Right lung (tissue), 5 donors: ENCODE results near the gene MYO7B. TPM values are rescaled to one million over a fixed set of nuclear protein-coding genes. Genes with fewer than 3 reads are reported as not detected.

Experiments used
- DNase-seq, 2 donors: peaks; one replicate each; pipeline ENCODE4 v3.0.0-alpha.2; 2013
- polyA plus RNA-seq, 5 donors: library from polyadenylated mRNA; unstranded; fragments of 120-200 nt; gene quantifications; one replicate each; pipeline versions ENCODE4 v1.2.1 to v1.2.3, GENCODE V29; 2013; ENCODE audit warnings: inconsistent platforms in 1 of 5, low replicate concordance in 1 of 5; ENCODE audit not compliant: insufficient read length in 5 of 5, insufficient read depth in 1 of 5

MYO7B gene
- polyA plus RNA-seq, 5 donors, result 0.51 to 1.2 (median 0.70) TPM

DNA sequence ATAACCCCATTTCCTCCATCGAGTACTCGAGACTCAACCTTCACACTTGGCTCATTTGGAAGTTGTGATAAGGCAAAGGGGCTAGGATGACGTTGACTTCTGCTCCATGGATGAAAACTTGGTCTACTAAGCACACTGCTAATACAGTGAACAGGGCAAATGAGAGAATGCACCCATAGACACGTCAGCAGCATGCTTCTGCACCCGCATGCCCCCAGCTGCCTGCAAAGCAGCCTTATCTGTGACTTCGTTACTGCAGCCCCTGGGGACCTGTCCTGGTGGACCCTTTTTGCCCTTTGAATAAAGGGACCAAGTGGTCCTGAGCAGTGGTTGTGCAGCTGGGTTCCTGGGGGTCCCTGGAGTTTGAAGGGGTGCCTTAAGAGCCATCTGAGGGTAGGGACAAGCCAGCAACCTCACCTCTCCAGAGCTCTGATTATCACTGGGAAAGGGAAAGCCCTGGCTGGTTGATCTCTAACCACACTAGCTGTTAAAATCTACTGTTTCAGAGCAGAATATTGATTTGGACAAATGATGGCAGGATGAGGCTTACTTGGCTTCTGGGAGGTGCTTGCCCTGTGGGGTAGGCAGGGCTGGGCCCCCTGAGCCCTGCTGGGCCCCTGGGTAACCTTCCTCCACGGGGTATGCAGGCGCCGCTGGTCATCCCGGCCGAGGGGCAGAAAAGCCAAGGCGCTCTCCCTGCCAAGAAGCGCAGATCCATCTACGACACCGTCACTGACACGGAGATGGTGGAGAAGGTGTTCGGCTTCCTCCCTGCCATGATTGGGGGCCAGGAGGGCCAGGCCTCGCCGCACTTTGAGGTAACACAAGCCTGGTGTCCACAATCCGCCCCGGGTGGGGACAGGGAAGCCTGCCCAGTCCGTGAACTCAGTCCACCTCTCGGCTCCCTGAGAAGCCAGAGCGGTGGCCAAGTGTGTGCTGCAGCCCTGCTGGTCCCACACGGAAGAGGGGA is 72.9 kb downstream of the MYO7B start:
- no peak for DNase-seq

DNA sequence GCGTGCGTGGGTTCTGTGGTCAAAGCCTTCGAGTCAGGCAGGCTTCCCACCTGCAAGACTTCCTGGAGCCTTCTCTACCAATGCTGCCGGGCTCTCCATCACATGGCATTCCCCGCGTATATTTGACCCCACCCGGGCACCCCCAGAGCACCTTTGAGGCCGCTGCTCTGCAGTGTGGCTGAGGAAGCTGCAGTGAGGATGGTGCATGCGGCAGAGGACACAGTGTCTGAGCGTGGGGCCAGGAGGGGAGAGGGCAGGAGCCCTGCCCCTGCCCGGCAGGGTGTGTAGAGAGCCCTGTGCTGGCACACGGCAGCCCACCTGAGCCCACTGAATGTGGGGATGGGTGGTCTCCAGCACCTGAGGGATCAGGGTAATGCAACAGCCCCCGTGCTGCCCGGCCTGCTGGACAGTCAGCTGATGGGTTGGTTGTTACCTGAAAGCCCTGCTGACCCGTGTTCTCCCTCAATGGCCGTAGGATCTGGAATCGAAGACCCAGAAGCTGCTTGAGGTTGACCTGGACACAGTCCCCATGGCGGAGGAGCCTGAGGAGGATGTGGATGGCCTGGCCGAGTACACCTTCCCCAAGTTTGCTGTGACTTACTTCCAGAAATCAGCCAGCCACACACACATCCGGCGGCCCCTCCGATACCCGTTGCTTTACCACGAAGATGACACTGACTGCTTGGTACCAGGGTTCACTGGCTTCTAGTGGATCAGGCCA is 73.7 kb downstream of the MYO7B start:
- no peak for DNase-seq

DNA sequence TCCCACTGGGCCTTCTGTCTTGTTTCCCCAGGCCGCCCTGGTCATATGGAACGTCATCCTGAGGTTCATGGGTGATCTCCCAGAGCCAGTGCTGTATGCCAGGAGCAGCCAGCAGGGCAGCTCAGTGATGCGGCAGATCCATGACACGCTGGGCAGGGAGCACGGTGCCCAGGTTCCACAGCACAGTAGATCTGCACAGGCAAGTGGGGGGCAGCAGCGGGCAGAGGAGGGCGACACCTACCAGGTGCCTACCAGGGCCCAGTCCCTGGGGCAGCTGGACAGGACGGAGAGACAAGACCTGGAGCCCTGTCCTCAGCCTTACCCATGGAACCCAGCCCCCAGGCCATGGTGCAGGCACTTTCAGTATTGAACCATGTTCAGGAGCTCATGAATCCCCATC is 74.3 kb downstream of the MYO7B start:
- no peak for DNase-seq

DNA sequence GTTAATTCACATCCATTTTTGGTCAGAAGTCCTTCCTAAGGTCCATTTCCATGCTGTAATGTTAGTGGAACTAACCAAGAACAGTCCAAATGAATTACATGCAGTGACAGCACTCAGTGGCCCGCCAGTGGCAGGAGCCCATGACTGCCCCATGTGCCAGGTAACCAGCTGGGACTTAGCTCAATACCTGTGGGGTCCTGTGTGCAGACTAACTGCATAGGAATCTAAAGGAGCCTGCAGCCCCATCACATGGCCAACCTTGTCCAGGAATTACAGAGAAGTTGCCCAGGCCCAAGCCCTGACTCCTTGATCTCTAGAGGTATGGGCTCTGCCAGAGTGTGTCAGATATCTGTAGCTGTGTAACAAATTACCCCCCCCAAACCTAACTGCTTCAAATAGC is 75.1 kb downstream of the MYO7B start:
- DNase-seq, result no peak

DNA sequence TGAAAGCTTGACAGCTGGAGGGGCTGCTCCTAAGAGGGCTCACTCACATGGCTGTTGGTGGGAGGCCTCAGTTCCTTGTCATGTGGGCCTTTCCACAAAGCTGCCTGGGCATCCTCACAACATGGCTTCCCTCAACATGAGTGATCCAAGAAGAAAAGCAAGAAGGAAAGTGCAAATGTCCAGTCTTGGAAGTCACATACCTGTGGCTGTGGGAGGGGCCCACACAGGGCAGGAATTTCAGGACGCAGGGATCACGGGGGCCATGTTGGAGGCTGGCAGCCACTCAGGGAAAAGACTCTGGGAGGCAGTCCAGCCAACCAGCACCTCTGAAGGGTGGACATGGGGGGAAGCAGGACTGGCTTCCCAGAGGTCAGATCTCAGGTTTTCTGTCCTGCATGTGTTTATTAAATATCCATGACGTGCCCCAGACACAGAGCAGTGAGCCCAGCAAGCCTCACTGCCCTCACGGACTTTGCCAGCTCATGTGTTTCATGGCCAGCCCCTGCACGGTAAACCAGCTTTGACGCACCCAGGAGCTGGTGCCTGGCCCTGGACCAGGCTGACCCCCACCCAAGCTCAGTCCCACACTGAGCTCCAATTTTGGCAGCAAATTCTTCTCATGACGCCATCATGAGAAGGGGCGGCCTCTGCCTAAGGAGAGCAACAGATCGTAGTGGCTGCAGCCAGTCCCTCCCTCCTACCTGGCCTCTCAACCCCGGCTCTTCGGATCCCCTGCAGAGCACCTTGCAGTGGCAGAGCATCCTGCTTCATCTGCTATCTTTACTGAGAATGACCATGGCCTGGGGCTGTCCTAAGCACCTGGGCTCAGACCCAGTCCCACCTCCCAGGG is 75.8 kb downstream of the MYO7B start:
- no peak for DNase-seq

DNA sequence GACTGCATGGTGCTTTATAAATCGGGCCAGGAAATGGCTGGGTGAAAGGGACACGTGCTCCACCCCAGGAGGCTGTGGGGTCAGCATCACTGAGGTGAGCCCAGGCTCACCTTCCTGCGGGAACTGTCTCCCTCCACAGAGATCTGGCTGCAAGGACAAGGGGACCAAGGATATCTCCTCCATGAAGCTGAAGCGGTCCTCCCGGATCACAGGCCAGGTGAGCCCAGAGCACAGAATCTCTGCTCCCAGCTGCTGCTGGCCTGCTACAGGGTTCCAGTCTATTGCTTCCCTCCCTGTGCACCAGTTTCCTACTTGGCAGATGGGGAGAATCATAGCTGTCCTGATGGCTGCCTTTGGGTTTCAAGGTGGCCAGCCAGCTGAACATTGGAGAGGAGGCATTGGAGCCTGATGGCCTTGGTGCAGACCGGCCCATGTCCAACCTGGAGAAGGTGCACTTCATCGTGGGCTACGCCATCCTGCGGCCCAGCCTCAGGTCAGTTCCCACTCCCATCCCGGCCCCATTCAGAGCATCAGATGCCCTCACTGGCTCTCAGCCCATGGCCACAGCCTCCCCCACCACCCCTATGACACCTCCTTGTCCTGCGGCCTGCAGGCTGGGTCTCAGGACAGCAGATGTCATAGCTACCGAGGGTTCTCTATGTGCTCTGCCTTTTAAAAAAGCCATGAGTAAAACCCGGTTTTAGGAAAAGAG is 76.8 kb downstream of the MYO7B start:
- DNase-seq, result no peak

DNA sequence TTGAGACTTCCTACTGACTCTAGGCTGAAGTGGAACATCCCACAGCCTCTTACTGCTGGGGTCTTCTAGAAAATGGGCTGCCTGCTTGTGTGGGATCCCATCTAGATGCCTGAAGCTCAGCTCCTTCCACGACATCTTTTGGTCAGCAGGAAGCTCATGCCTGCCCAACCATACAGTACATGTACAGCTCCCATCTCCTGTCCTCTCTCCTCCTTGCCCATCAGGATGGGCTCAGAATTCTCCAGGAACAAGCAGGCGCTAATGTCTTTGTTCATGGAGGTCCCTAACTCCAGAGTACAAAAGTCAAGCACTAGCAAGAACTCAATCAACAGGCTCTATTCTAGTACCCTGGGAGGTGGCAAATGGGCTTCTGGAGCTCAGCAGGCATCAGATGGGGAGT is 78.8 kb downstream of the MYO7B start:
- no peak for DNase-seq

DNA sequence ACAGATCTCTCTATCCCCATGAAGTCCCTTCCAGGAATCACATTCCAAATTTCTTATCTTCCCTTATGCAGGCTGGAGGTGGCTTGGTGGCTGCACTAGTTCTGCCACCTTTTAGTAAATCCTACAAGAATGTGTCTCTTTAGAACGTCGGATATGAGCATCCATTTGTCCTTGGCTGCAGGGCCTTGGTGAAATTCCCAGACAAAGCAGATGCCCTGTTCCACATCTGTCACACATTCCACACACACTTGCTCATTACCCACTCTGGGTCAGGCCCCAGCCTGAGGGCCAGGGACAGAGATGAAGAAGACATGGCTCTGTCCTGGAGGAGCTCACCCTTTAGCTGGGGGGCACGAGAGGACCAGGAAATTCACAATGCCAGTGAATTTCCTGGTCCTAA is 79.2 kb downstream of the MYO7B start:
- no peak for DNase-seq

DNA sequence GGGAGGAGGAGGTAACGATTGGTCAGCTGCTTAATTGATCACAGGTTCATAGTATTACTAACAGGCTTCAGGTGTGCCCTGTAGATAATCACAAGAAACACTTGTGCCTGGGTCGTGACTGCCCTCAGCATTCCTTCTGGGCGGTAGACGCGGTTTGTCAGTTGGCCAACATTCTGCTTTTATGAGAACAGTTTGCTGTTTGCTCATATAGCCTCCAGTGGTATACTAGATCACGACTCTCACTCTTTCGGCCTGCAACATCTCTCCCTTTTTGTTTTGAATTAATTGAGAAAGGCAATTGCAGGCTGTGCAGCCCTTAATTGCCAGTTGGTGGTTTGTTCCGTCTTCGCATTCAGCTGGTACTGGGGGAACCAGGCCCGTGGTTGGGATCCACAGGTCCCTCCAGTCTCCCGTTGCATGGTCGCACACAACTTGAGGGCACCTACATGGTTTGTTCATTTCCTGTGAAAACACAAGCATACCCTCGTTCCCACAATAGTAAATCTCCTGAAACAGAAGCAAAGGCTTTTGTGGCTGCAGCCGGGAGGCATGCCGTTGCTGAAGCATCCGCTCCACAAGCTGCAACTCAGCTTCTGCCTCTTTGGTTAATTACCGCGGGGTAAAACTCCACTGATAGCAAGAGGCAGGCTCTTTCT is 80.2 kb downstream of the MYO7B start:
- DNase-seq, result no peak

DNA sequence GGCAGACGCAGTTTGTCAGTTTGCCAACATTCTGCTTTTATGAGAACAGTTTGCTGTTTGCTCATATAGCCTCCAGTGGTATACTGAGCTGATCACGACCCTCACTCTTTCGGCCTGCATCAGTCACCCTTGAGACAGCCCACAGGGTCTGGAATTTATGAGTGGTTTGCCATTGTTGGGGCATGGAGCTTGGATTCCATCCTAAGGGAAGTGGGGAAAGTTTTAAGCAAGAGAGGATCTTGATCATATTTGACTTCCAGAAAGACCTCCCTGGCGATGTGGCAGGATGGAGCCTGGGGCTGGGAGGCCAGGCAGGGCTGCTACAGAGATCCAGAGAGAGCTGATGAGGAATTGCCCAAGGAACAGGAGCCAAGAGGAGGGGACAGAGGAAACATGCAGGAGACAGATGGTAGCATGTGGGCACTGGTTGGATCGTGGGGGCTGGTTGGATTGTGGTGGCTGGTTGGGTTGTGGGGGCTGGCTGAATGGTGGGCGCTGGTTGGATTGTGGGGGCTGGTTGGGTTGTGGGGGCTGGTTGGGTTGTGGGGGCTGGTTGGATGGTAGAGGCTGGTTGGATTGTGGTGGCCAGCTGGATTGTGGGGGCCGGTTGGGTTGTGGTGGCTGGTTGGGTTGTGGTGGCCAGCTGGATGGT is 83.2 kb downstream of the MYO7B start:
- DNase-seq, result no peak

DNA sequence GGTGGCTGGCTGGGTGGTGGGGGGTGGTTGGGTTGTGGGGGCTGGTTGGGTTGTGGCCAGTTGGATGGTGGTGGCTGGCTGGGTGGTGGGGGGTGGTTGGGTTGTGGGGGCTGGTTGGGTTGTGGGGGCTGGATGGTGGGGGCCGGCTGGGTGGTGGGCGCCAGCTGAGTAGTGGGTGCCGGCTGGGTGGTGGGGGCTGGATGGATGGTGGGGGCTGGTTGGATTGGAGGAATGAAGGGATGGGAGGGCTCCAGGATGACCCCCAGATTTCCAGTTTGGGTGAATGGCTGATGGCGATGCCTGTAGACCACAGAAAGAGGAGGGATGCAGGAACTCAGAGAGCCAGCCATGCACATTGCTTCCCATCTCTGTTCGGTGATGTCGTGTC is 83.7 kb downstream of the MYO7B start:
- DNase-seq, result no peak

DNA sequence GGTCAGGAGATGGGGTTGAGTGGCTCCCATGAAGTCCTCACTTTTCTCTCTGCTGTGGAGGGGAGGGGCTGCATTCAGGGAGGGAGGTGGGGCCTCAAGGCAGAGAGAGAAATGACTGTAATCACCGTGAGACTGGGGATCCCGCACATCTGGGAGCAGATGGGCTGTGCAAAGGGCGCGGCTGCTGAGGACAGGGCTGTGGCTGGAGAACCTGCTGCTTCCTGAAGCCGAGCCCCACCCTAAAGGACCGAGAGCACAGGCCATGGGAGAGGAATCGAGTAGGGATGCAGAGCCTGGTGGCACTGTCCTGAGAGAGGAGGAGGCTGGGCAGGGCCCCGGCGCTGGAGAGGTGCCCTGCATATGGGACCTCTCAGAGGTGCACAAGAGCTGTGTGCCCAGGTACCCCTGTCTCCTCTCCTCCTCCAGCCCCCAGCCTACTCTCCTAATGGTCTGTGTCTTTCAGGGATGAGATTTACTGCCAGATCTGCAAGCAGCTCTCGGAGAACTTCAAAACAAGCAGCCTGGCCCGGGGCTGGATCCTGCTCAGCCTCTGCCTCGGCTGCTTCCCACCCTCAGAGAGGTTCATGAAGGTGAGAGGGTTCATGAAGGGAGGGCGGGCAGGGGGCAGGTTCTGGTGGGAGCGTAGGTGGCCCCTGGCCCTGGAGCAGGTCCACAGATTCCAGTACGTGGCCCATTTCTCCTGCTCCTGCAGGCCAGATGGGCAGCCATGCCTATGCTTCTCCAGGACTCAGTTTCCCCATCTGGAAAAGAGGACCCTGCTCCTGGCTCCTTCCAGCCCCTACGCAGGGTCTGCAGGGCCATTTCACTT is 84.6 kb downstream of the MYO7B start:
- no peak for DNase-seq

DNA sequence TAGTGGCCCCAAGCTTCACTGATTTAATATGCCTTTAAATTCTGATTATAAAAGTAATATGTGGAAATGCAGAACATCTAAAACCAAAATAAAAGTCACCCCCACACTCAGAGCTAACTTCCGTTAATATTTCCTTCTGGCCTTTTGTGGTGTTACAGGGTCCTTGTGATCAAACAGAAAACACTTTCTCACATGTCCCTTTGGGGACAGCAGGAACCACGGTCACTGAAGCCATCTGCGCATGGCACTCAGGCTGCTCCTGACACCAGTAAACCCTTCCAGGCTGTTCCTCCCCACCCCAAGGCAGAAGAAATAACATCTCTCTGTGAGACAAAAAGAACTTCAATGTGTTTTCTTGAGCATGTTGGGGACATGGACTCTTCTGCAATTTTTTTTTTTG is 85.4 kb downstream of the MYO7B start:
- no peak for DNase-seq

DNA sequence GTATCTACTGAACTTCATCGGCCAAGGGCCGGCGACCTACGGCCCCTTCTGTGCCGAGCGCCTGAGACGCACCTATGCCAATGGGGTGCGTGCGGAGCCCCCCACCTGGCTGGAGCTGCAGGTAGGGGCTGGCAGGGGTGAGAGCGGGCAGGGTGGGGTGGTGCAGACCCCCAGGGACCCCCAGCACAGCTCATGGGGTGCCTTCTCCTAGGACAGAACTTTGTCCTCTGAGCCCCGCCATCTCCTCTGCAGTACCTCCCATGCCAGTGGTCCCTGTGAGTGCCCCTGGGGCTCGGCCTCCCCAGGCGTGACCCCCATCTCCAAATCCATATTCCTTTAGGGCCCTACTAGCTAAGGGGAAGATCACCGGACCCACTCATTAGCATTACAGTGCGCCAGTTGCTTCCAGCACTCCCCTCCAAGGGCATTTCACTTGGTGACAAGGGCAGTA is 86.5 kb downstream of the MYO7B start:
- no peak for DNase-seq

DNA sequence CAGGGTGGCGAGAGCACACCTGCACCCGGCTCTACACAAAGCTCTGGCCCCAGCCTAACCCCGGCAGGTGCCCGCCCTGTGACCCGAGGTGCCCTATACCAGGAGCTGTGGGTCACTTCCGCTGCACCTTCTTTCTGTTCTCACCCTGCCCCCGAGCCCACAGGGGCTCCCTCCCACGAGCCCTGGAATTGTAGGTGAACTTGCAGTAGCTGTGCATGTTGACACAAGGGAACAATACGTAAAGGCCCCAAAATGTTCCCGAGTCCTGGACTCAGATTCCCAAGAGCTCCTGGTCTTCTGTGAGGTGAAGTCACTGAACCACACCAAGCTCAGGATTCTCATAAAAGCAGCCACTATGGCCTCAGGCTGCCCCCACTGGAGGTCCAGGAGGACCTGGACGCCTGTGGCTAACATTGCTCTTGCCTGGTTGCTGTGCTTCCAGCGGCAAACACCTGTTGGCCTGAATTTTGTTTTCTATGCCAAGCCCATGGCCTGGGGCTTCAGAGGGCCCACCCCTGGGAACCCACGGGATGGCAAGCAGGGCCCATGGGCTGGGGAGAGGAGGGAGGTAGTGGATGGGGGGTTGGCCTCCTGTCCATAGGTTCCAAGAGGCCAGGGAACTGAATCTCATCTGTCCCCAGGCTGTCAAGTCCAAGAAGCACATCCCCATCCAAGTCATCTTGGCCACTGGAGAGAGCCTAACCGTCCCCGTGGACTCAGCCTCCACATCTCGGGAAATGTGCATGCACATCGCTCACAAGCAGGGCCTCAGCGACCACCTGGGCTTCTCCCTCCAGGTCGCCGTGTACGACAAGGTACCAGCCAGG is 87.3 kb downstream of the MYO7B start:
- no peak for DNase-seq

DNA sequence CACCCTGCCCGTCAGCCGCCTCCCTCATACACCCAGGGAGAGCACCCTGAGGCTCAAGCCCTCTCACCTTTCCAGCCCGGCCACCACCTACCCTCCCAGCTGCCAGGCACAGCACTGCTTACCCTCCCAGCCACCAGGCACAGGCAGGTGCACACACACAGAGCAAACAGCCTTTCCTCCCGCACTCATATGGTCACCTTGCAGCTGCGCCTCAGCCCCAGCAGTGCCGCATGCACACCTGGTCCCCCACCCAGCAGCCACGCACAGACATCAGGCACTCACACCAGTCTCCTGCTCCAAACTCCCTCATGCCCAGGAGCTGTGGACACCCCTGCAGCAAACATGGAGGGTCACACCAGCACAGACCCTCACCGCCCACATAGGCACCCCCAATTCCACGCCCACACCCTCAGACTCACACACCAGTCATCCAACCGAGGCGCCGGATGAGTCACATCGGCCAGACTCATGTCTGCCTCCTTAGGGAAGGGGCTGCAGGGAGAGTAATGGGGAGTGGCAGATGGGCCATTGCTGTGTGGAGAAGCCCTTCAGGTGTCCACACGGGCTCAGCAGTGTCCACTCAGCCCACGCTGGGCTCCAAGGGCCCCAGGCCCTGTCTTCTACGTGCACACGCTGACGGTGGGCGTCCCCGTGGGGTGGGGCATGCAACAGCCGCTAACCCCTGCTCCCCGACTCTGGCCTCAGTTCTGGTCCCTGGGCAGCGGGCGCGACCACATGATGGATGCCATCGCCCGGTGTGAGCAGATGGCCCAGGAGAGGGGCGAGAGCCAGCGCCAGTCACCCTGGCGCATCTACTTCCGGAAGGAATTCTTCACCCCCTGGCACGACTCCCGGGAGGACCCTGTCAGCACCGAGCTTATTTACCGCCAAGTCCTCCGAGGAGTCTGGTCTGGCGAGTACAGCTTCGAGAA is 88.2 kb downstream of the MYO7B start:
- no peak for DNase-seq

DNA sequence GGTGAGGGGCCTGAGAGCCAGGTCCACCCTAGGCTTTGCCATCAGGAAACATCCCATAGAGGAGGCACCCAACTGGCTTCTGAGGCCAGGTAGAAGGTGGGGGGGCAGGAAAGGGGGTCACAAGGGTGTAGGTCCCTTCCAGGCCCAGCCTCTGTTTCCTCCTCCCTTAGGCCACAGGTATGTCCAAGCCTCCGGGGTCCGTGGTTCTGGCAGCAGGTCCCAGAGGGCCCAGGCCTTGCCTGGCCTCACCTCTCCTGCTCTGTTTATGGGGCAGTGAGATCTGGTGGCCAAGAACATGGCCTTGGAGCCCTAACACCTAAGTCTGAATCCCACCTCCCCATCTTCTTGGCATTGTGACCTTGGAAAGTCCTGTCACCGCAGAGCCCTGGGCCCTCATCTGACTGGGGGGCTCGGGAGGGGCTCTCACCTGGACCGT is 88.9 kb downstream of the MYO7B start:
- no peak for DNase-seq
